HG03108 (cell line): Measurements from ENCODE around the gene PNMA8C.

Source experiments
- ATAC-seq: cut with Tn5 transposase; IDR thresholded peaks from one replicate; pipeline ENCODE4 v1.9.1; 2021; ENCODE audit warnings: moderate library complexity; ENCODE audit not compliant: unreplicated experiment

The PNMA8C gene

DNA sequence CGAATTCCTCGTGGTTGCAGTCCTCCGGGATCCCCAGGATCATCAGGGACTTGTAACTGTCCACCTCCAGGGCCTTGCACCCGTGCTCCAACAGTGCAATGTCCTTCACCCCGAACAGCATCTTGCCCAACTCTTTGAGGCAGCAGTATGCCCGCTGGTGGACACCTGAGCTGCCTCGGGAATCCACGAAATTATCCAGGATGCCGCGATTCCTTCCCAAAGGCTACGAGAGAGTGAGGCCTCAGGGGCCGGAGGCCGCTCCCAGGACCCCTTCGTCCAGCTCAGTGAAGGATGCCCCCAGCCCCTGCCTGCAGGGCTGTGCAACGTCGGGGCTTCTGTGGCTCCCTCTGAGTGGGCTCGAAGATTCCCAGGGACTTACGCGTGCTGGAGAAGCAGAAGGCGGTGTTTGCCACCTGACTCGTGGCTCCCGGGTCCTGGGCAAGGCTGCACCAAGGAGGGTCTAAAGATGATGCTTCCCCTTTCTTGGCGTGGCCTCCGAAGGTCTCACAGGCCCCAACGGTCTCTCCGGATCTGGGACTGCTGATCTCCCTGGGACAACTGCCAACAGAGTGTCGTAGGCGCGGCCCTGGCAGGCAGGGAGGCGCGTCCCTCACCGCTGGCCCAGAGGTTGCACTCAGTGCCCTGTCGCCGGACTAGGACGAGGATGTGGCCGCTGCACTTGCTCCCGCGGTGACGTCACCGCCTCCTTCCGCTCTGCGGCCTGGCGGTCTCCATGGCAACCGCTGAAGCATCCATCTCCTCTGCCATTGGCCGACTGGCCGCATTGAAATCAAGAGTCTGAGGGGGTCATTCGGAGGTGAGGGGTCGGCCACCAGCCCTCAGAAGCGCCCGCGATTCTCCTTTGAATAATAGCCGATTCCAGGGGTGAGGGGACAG is at the start of gene PNMA8C:
PNMA8C (minus strand) TSS at position 698 of the 897 bp plus-strand sequence; CDS start at position 121, 577 bp downstream.
- ATAC-seq, result no peak

DNA sequence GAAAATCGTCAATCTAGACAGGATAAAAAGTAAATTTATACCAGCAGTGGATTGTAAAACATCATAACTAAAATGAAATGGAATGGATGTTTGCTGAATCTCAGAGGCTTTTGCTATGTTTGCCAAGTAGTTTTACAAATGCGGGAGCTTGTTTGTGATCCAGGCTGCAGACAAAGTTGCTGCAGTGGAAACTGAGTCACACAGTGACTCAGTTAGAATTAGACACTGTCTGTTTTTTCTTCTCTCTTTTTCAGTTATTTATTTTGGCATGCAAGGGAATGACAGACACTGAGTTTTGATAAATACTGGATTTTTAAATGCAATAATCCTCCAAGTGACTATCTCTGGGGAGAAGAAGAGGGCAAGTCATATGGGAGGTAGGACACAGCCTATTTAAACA is 47.2 kb upstream of the PNMA8C start:
- no peak for ATAC-seq

DNA sequence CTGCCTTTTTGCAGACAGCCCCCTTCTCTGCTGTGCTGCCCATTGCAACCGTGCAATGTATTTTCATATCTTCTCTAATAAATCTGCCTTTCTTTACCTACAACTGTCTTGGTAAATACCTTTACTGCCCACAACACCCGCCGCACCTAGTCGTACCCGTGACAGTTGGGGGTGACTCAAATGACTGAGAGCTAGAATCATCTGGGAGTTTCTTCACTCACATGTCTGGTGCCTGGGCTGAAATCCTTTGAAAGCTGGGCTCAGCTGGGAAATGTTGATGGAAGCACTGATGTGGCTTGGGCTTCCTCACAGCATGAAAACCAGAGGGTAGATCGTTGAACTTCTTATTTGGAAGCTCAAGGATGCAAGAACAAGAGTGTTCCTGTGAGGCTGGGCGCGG is 45.5 kb upstream of the PNMA8C start:
- no peak for ATAC-seq

DNA sequence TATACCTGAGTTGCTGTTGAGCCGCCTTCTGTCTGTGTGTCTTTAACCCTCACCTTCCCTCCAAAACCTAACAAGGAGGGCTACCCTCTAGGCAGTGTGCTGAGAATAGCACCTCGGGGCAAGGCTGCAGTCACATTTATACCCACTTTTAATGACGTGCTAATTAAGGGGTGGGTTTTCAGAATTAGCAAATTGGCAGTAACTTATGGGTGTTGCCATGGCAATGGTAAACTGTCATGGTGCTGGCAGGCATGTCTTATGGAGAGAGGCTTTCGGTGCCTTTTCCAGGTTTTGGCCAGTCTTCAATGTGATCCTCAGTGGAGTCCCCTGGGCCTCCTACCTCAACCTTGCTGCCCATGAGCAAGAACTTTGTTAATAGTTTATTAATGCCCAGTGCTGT is 43.9 kb upstream of the PNMA8C start:
- ATAC-seq, result no peak

DNA sequence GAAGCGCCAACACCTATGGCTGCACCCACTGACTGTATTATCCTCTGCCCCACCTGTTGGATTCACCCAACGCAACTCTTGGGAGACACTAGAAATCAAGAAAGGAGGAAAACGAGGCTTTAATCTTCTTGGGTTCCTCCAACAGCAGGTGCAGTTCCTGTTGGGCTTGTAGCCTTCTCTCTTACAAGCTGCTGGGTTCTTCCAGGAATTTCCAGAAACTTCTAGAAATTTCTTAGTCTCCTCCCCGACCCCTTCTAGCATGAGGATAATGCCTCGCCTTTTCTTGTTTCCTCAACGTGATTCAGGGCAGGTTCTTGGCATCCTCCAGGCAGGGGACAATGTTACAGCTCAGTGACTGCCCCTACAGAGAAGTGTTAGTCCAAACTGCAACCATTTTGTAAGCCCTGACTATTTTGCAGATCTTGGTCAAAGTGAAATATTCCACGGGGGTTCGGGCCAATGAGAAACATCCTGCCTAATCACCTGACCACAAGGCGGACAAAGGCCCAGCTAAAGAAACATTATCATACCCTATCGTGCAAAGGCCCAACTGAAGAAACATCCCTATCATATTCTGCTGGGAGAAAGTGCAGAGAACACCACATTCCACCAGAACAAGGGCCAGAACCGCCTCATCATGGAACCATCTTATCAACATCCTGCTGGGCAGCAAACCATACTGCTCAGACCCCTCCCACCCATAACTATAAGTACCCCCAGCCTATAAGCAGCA is 43.2 kb upstream of the PNMA8C start:
- ATAC-seq, result no peak

DNA sequence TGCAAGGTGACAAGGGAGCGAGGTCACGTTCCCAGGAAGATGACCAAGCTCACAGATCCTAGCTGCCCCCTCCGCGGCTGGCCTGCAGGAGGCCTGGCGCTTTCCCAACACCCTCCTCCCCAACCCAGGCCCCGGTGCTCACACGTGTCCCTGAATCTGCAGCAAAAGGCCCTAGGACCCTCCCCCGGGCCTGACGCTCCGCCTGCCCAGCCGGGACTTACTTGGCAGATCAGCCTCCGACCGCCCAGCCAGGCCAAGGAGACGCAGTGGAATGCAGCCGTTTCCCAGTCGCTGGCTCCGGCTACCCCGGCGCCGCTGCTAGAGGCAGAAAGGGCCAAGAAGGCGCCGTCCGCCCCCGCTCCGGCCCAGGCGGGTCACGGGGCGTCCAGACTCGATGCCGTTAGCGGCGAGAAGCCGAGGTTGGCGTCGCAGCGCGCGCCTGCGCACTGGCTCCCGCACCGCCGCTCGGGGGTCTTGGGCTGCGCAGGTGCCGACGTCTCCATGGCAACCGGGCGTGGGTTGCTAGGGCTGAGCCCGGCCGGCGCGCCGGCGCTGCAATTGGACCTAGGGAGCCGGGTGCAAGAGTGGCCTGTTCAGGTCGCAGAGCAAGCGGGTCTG is 42.5 kb upstream of the PNMA8C start, which contains the start of gene PNMA8A:
PNMA8A (minus strand) TSS at position 448 of the 618 bp plus-strand sequence. CDS start 528 bp downstream, outside the sequence.
- ATAC-seq, result no peak

DNA sequence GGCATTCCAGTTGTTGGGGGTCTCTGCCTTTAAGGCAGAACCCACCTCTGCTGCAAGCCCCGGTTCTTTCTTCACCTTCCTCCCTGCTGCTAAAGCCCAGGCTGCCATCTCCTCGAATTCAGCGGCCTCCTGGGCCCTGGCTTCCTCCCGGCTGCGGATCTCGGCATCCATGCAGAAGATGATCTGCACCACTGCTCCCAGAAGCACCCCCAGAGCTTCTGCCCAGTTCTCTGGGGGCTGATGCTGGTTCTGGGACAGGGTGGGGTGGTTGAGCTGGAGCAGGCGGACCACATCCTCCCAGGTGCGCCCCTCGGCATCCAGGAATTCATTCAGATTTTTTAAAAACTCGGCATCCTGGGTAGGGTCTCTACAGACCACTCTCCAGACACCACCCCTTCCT is 41.6 kb upstream of the PNMA8C start:
- ATAC-seq, result no peak

DNA sequence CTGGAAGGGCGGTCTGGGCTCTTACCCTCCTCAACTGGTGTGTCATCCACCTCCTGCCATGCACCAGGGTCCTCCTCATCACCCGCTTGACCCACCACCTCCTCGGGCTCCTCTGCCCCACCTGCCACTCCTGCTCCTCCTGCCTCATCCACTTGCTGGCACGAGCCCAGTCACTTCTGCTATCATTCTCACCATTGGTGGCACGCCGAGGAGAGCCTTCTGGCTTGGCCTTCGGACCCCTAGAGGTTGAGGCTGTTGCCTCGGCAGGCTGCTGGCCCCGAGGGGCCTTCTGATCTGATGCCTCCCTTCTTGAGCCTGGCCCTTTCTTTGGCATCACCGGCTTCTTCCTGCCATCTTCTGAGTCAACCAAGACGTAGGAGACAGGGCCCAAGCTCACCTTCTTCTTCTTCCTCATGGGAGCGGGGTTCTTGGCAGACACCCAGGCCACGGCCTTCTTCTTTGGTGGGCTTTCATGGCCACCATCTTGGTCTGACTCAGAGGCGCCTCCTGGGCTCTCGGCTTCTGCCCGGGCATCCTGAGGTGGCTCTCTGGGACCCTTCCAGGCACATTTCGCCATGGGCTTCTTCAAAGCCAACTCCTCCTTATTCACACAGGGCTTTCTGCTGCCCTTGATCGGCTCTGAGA is 40.9 kb upstream of the PNMA8C start:
- ATAC-seq, result no peak

DNA sequence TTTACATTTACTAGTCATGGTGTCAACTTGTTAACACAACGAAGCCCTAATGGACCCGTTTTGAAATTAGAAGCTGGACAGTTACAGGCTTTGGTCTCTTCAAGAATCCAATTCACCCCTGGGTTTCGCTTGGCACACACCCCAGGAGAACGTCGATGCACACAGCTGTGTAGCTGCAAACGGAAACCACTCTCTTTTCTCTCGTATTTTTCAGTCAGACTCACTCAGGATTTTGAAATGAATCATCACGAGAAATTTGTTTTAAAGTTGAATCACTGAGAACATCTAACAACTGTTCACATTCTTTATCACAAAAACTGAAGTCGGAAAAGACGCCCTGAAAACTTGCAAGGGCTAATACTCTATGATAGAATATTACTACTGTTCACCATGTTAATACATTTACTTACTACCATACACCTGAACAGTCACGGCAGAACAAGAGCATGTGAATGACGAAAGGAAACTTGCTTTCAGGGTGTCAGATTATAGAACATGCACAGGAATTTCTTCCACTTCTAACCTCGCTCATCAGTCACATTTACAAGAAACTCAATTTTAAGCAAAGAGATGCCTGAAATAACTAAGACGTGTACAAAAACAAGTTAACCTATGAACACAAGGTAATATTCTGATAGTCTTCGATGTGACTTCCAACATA is 37.9 kb upstream of the PNMA8C start:
- ATAC-seq, result no peak

DNA sequence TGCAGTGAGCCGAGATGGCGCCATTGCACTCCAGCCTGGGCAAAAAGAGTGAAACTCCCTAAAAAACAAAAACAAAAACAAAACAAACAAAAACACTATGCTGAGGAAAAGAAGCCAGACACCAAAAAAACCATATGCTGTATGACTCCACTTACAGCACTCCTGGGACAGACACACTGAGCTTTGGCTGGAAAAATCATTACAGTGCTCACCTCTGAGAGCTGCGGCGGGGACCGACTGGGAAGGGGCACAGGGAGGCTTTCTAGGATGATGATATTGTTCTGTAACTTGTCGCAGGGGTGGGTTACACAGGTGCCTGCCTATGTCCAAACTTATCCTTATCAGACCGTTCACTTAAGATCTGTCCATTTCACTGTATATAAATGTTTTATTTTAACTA is 34.8 kb upstream of the PNMA8C start:
- ATAC-seq, result no peak

DNA sequence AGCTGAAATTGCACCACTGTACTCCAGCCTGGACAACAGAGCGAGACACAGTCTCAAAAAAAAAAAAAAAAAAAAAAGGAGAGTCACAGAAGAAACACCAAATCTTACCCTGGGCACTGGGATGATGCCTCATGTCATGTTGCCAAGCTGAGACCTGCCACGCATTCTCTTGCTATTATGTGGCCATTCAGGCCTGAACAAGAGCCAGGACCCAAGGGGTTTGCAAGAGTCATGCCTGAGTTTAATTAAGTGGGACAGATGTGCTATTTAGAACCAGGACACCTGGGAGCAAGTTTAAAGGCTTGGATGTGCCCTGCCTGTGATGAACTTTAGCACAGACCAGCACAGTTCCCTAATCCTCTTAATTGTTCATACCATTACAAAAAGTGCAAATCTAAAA is 32.8 kb upstream of the PNMA8C start:
- no peak for ATAC-seq

DNA sequence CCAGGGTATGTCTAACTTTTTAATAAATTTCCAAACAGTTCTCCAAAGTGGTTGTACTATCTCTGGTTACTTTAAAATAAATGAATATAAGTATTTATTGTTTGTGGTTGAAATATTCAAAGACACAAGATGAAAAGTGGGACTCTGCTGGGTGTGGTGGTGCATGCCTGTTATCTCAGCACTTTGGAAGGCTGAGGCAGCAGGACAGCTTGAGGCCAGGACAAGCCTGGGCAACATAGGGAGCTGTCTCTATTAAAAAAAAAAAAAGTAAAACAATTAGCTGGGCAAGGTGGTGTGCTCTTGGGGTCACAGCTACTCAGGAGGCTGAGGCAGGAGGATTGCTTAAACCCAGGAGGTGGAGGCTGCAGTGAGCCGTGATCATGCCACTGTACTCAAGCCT is 32.2 kb upstream of the PNMA8C start:
- ATAC-seq, result no peak

DNA sequence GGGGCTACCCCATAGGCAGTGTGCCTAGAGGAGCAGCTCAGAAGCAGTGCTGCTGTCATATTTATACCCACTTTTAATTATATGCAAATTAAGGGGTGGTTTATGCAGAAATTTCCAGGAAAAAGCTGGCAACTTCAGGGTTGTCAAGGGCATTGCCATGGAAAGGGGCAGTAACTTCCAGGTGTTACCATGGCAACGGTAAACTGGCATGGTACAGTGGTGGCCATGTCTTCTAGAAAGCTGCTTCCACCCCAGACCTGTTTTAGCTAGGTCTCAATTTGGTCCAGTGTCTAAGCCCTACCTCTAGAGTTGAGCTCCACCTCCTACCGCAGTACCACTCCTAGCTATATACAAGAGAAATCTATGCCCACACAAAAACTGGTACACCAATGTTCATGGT is 31.3 kb upstream of the PNMA8C start:
- no peak for ATAC-seq

DNA sequence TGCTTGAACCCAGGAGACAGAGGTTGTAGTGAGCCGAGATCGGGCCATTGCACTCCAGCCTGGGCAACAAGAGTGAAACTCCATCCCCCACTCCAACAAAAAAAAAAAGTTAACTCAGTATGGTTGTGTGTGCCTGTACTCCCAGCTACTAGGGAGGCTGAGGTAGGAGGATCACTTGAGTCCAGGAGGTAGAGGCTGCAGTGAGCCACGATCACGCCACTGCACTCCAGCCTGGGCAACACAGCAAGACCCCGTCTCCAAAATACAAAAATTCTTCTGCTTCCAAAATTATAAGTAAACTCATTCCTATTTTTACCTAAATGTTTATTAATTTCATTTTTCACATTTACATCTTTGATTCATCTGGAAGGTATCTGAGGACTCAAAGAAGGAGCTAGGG is 28.2 kb upstream of the PNMA8C start:
- no peak for ATAC-seq

DNA sequence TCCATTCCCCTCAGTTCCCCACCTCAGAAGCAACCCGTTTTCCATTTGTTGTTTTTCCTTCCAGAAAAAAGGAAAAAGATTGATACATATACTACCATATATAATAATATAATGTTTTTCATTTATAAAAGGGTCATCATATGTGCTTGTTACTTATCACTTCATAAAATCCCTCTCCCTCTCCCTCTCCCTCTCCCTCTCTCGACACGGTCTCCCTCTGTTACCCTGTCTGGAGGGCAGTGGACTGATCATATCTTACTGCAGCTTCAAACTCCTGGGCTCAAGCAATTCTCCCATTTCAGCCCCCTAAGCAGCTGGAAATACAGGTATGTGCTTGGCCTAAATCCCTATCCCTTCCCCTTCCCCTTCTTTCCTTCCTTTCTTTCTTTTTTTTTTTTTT is 25.5 kb upstream of the PNMA8C start:
- ATAC-seq, result no peak

DNA sequence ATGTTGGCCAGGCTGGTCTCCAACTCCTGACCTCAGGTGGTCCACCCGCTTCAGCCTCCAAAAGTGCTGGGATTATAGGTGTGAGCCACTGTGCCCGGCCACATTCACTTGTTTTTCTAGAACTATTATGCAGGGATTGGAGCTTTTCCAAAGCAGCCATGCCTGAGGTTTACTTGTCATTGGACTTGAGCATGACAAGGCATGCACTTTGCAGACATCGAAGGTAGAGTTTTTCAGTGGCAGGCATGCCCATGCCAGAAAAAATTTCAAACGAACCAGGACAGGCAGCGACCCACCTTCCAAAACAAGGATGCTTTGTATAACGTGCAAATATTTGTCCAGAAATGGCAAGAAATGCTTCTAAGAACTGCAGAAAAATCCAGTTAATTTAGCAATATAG is 24.9 kb upstream of the PNMA8C start:
- ATAC-seq, result no peak

DNA sequence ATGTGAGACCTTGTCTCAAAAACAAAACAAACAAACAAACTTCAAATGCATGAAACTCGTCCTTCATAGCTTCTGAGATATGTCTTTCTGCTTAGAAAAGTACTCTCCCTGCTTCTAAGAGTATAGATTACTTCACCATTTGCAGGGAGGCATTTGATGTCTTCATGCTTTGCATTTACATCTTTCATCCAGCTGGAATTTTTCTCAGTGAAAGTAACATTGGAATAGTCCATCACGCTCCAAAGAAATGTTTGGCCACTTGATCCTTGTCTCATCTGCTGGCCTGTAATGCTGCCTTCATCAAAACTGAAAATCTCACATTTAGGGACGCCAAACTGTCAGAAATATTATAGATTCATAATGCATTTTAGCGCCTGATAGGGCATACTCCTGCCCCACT is 23.4 kb upstream of the PNMA8C start:
- no peak for ATAC-seq

DNA sequence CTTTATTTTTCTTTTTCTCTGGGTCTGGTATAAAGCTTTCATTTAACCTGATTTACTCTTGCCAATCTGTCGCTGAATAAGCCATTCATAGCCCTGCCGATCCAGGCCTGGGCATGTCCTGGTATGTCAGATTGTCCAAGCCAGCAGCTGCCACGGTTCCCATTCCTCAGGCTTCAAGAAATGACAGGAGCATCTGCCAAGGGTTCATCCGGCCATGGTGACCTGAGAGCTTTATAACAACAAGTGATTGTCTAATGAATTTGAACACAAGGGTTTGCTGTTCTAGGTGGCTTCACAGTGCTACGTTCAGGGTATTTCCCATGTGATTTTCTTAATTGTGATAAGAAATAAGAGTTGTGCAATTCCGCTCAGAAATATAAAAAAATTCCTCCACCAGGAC is 22.6 kb upstream of the PNMA8C start:
- no peak for ATAC-seq

DNA sequence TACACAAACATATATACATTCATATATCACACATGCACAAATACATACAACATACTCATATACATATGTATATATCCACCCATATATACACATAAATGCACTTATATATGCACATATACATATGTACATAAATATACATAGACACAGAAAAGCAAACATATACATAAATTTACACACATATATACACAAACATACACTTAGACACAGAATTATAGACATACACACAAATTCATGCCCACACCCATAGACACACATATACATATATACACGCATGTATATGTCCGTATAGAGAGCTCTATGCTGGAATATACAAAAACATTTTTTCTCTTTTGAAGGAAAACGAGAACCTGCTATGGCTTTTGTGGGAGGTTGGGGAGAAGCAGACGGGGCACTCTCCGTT is 22.0 kb upstream of the PNMA8C start:
- ATAC-seq, result no peak

DNA sequence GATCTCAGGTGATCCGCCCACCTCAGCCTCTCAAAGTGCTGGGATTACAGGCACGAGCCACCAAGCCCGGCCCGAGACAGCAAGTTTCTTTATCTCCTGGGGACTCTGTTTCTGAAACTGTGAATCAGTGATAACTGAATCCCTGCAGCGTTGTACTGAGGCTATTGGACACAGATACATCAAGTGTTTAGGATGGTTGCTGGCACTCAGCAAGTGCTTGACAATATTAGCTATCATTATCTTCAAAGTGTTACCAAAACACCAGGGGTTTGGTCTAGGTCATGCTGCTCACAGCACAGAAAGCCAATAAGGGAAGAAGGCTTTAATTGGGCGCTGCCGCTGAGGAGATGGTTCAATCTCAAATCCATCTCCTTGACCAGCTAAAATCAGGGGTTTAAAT is 20.5 kb upstream of the PNMA8C start:
- ATAC-seq, result no peak

DNA sequence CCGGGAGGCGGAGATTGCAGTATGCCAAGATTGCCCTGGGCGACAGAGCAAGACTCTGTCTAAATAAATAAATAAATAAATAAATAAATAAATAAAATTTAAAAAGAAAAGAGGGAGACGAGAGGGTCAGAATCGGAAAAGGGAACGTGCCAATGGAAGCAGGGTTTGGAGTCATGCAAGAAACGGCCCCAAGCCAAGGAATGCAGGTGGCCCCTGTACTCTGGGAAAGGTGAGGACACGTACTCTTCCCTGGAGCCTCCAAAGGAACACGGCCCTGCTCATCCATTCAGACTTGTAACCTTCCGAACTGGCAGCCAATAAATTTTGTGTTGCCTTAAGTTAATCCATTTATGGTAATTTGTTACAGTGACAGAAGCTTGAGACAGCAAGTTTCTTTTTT is 19.9 kb upstream of the PNMA8C start:
- ATAC-seq, result no peak
